GM11168 (cell line): ENCODE measurements around the gene EIF4A3.

ENCODE experiments used
- in situ Hi-C: fragments of 300-500 bp; cut with MboI; formaldehyde crosslinking; loops from one replicate; pipeline ENCODE4 v1.12.0; 2022; ENCODE audit warnings: low sequenced_read_pairs; ENCODE audit not compliant: unreplicated experiment

Gene EIF4A3

GRCh38 chr17:80087346-80088265 is 59.3 kb downstream of the EIF4A3 start:
- in situ Hi-C loops: no loop called here

DNA sequence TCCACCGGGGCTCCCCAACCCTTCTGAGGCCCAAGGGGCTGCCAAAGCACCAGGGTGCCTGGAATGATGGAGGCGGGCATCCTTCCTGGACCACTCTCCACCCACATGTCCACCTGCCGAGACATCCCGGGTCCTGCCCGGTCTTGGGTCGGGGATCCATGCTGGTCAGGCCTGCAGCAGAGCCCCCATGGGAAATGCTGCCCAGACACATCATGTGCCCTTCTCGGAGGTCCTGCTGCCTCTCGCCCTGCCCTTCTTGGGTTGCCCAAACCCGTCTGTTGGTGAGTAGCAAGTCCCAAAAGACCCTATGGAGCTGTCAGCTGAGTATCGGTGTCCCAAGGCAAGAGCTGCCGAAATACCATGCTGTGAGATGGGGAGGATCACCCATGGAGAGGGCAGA is 60.3 kb downstream of the EIF4A3 start:
- in situ Hi-C loops: no loop called here

DNA sequence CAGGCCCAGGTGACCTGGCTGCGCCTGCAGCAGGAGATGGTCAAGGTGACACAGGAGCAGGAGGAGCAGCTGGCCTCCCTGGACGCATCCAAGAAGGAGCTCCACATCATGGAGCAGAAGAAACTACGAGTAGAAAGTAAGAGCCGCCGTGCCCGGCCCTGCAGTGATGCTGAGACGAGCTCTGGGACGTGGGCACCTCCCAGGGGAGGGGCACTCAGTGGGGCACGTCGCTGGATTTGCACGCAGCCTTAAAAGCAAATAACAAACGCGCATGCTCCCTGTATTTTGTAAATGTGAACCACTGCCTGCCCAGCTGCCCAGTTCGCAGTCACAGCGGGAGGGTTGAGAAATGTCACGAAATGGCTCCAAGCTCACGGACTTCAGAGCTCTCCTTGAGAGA is 60.8 kb downstream of the EIF4A3 start:
- in situ Hi-C loops: no loop called here

DNA sequence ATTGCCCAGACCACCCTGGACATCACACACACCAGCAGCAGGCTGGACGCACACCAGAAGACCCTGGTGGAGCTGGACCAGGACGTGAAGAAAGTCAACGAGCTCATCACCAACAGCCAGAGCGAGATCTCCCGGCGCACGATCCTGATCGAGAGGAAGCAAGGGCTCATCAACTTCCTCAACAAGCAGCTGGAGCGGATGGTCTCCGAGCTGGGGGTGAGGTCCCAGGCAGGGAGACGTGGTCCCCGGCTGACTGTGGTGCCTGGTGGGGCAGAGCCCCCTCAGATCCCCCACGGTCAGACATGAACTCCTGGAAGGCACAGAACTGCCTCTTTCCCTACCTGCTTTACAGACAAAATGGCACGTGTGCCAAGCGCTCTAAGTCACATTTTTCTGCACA is 62.2 kb downstream of the EIF4A3 start:
- in situ Hi-C loops: no loop called here
